ENCODE data around the gene PCDHB4.
A peak's percentile ranks its signal among the peaks of the same experiment; 100 is the strongest.
"Not testable (repeated sequence)": the region's sequence is repeated elsewhere in the genome, so short reads cannot be mapped to it uniquely, and the experiment has no call there.

Gene PCDHB4

DNA sequence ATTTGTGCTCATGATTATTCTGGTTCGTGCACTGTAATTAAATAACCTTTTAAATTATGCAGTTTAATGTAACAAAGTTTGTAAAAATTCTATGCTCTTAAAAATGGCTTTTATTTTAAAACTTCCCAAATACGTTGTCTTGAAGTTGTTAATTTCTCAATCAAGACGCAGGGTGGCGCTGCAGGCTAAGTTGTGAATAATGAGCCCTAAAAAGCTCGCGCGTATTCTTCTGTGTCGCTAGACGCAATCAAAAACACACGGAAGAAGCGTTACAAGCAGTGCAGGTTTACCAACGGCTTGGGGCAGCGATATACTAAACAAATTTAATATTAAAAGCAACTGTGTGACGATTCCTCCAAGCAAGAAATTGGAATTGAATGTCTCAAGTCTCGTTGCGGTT lies at the start of gene PCDHB4:
Gene PCDHB4 (plus strand): TSS at position 256 of the 400 bp plus-strand sequence. CDS start 181 bp downstream, outside the sequence.
- TF ChIP-seq, protein P1, sequence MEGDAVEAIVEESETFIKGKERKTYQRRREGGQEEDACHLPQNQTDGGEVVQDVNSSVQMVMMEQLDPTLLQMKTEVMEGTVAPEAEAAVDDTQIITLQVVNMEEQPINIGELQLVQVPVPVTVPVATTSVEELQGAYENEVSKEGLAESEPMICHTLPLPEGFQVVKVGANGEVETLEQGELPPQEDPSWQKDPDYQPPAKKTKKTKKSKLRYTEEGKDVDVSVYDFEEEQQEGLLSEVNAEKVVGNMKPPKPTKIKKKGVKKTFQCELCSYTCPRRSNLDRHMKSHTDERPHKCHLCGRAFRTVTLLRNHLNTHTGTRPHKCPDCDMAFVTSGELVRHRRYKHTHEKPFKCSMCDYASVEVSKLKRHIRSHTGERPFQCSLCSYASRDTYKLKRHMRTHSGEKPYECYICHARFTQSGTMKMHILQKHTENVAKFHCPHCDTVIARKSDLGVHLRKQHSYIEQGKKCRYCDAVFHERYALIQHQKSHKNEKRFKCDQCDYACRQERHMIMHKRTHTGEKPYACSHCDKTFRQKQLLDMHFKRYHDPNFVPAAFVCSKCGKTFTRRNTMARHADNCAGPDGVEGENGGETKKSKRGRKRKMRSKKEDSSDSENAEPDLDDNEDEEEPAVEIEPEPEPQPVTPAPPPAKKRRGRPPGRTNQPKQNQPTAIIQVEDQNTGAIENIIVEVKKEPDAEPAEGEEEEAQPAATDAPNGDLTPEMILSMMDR (IDR thresholded peaks at IDR 0.05; ENCODE audit: insufficient read depth, low read depth, low read length, missing control alignments), result peak; percentile 18
- no peak within 1 kb of the TSS for H3K4me3 ChIP-seq (ENCODE audit: low read length)
- DNase-seq (ENCODE audit: low read depth), result no peak

DNA sequence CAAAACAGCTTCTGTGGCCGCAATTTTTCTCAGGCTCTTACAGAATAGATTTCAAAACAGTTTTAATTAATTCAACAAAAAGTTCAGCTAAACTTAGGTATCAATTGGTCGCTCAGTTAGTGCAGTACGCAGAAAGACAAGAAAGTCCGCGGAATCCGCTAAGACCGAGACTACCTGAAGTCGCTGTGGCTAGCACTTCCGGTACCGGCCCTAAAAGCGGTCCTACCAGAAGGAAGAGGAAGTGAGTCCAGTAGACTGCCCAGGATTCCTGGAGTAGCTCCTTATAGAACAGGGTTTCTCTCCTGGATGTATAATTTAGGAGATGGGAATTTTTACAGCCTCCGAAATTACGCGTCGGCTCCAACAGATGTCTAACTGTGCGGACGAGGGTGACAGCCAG lies 43.8 kb upstream of the PCDHB4 start:
- no peak for DNase-seq (ENCODE audit: low read depth)
- no peak overlapping the region for H3K4me3 ChIP-seq (ENCODE audit: low read length)
- TF ChIP-seq, protein P1 (IDR thresholded peaks at IDR 0.05; ENCODE audit: insufficient read depth, low read depth, low read length, missing control alignments), result no peak

DNA sequence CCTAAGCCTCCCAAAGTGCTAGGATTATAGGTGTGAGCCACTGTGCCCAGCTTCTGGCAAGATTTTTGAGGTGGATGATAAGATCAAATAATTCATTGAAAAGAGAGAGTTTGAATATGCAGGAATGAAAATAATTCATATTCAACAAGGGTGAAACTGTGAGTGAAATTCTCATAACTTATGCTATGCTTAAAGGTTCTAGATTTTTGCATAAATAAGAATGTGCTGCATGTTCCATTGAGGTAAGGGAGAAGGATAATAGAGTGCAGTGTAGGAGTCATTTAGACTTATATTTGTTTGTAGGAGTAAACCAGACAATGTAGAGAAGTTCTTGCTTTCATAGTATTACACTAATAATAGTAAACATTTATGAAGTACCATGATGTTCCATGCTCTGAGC lies 39.4 kb upstream of the PCDHB4 start:
- TF ChIP-seq, protein P1 (IDR thresholded peaks at IDR 0.05; ENCODE audit: insufficient read depth, low read depth, low read length, missing control alignments), result no peak
- H3K4me3 ChIP-seq (ENCODE audit: low read length), result no peak overlapping the region
- no peak for DNase-seq (ENCODE audit: low read depth)

DNA sequence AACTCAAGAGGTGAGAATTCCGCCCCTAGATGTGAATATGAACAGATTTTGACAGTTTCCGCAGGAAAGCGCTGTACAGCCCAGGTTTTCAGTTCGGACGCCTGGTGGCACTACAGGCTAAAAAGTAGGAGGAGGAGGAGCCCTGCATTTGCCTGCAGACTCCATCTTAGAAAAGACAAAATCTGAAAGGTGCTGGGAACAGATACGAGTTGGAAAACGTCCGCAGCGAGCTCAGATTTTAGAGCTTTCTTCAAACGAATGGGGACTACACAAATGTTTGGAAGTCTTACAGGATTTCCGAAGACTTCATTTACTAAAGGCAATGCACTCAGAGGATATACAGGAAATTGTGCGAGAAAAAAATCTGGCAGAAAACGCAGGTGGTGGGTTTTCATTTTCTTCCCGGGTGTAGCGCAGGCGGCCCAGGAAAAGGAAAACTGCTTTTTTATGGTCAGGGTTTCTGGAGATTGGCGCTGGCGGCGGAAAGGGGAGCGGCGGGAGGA lies 37.1 kb upstream of the PCDHB4 start:
- peak overlapping the region; percentile 44 for H3K4me3 ChIP-seq (ENCODE audit: low read length)
- TF ChIP-seq, protein P1 (IDR thresholded peaks at IDR 0.05; ENCODE audit: insufficient read depth, low read depth, low read length, missing control alignments), result peak; percentile 52
- DNase-seq (ENCODE audit: low read depth), result peak; percentile 56

DNA sequence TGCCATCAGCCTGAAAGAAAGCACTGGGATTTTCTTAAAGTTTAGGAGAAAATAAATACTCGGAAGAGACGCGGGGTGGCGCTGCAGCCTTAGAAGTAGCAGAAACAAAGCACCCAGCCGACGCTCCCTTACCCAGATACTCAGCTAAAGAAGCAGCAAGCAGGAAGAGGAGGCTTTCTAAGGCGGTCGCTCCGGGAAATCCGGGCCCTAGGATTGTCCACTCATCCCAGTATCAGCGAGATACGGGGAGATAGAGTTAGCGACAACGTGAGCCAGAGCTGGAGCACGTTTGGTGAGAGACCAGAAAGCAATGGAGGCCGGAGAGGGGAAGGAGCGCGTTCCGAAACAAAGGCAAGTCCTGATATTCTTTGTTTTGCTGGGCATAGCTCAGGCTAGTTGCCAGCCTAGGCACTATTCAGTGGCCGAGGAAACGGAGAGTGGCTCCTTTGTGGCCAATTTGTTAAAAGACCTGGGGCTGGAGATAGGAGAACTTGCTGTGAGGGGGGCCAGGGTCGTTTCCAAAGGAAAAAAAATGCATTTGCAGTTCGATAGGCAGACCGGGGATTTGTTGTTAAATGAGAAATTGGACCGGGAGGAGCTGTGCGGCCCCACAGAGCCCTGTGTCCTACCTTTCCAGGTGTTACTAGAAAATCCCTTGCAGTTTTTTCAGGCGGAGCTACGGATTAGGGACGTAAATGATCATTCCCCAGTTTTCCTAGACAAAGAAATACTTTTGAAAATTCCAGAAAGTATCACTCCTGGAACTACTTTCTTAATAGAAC lies 26.9 kb upstream of the PCDHB4 start, which contains the start of gene PCDHB2:
Gene PCDHB2 (plus strand): TSS at position 135 of the 782 bp plus-strand sequence. CDS start 176 bp downstream, at position 311.
- TF ChIP-seq, protein P1 (IDR thresholded peaks at IDR 0.05; ENCODE audit: insufficient read depth, low read depth, low read length, missing control alignments), result no peak
- no peak within 1 kb of the TSS for H3K4me3 ChIP-seq (ENCODE audit: low read length)
- DNase-seq (ENCODE audit: low read depth), result peak; percentile 23

DNA sequence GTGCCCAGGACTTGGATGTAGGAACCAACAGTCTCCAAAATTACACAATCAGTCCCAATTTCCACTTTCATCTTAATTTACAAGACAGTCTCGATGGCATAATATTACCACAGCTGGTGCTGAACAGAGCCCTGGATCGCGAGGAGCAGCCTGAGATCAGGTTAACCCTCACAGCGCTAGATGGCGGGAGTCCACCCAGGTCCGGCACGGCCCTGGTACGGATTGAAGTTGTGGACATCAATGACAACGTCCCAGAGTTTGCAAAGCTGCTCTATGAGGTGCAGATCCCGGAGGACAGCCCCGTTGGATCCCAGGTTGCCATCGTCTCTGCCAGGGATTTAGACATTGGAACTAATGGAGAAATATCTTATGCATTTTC lies 26.4 kb upstream of the PCDHB4 start:
- TF ChIP-seq, protein P1 (IDR thresholded peaks at IDR 0.05; ENCODE audit: insufficient read depth, low read depth, low read length, missing control alignments), result no peak
- no peak for DNase-seq (ENCODE audit: low read depth)
- no peak overlapping the region for H3K4me3 ChIP-seq (ENCODE audit: low read length)

DNA sequence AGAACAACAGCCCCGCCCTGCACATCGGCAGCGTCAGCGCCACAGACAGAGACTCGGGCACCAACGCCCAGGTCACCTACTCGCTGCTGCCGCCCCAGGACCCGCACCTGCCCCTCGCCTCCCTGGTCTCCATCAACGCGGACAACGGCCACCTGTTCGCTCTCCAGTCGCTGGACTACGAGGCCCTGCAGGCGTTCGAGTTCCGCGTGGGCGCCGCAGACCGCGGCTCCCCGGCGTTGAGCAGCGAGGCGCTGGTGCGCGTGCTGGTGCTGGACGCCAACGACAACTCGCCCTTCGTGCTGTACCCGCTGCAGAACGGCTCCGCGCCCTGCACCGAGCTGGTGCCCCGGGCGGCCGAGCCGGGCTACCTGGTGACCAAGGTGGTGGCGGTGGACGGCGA lies 25.4 kb upstream of the PCDHB4 start:
- DNase-seq (ENCODE audit: low read depth); H3K4me3 ChIP-seq (ENCODE audit: low read length): not testable (repeated sequence)

DNA sequence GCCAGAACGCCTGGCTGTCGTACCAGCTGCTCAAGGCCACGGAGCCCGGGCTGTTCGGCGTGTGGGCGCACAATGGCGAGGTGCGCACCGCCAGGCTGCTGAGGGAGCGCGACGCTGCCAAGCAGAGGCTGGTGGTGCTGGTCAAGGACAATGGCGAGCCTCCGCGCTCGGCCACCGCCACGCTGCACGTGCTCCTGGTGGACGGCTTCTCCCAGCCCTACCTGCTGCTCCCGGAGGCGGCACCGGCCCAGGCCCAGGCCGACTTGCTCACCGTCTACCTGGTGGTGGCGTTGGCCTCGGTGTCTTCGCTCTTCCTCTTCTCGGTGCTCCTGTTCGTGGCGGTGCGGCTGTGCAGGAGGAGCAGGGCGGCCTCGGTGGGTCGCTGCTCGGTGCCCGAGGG lies 25.0 kb upstream of the PCDHB4 start:
- H3K4me3 ChIP-seq (ENCODE audit: low read length); DNase-seq (ENCODE audit: low read depth): not testable (repeated sequence)
